ENCODE data around the gene GPC6. TPM values are rescaled to one million over a fixed set of nuclear protein-coding genes. Genes with fewer than 3 reads are reported as not detected.

GPC6 gene
- total and polyA plus RNA-seq, 2 donors (not counting 3 experiments of a cell fraction or from before 2014, with no cell fraction given), result 0.01 TPM; not detected in 1

DNA sequence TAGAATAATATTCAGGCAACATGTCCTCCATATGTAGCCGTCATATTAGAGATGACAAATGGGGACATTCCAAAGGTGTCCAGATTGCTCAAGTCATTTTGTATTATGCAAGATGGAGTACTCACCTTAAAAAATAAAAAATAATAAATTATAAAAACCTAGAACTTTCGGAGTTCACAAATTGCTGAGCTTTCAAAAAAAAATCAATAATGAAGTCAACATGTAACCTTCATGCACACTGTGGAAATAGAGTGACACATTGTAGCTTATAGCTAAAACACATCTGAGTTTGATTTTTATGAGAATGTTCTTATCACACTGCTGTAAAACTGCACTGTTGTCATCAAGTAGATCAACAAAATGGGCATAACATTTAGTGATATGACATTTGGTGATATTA lies 411.2 kb downstream of the GPC6 start:
- H2AFZ ChIP-seq (ENCODE audit: low read depth, low read length), result no peak overlapping the region
- H3K4me1 ChIP-seq (ENCODE audit: control insufficient read depth, extremely low read depth, insufficient read depth, low read length), result no peaks in the 10 kb centered on the region
- DNase-seq (ENCODE audit: low read depth, low spot score), result no peak
- H3K79me2 ChIP-seq (ENCODE audit: control insufficient read depth, insufficient read depth, low read length), result no peaks in the 10 kb centered on the region
- no peak overlapping the region for H3K4me2 ChIP-seq (ENCODE audit: insufficient read depth, low read length)
- no peaks in the 10 kb centered on the region for H3K9me1 ChIP-seq (replicated peaks; ENCODE audit: control insufficient read depth, extremely low read depth, insufficient read depth, low read length)
- no peaks in the 10 kb centered on the region for H3K27me3 ChIP-seq (ENCODE audit: control insufficient read depth in 2 of 2, insufficient read depth in 2 of 2, low read length in 2 of 2)
- no peak for TF ChIP-seq MYC (IDR thresholded peaks at IDR 0.05; ENCODE audit: low read depth, low read length)
- no peak for TF ChIP-seq FOS (IDR thresholded peaks at IDR 0.05; ENCODE audit: borderline replicate concordance, insufficient read depth, low read length)
- no peak for TF ChIP-seq POLR2AphosphoS5 (IDR thresholded peaks at IDR 0.05; ENCODE audit: insufficient read depth, low read depth, low read length)
- no peak for TF ChIP-seq GATA2 (IDR thresholded peaks at IDR 0.05; ENCODE audit: insufficient read depth, insufficient read length, low read depth, low read length)
- TF ChIP-seq JUN (IDR thresholded peaks at IDR 0.05; ENCODE audit: borderline replicate concordance, insufficient read depth, insufficient read length, low read depth), result no peak
- TF ChIP-seq POLR2A (IDR thresholded peaks at IDR 0.05; ENCODE audit: low read depth, low read length), result no peak
- TF ChIP-seq, protein P1, sequence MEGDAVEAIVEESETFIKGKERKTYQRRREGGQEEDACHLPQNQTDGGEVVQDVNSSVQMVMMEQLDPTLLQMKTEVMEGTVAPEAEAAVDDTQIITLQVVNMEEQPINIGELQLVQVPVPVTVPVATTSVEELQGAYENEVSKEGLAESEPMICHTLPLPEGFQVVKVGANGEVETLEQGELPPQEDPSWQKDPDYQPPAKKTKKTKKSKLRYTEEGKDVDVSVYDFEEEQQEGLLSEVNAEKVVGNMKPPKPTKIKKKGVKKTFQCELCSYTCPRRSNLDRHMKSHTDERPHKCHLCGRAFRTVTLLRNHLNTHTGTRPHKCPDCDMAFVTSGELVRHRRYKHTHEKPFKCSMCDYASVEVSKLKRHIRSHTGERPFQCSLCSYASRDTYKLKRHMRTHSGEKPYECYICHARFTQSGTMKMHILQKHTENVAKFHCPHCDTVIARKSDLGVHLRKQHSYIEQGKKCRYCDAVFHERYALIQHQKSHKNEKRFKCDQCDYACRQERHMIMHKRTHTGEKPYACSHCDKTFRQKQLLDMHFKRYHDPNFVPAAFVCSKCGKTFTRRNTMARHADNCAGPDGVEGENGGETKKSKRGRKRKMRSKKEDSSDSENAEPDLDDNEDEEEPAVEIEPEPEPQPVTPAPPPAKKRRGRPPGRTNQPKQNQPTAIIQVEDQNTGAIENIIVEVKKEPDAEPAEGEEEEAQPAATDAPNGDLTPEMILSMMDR (IDR thresholded peaks at IDR 0.05; ENCODE audit: extremely low read depth in 1 of 2, insufficient read depth in 1 of 2, low read depth in 1 of 2, low read length in 2 of 2), result no peak
- TF ChIP-seq EZH2 (IDR thresholded peaks at IDR 0.05; ENCODE audit: borderline replicate concordance, low read depth, low read length, severe bottlenecking), result no peak
- TF ChIP-seq, protein P2, sequence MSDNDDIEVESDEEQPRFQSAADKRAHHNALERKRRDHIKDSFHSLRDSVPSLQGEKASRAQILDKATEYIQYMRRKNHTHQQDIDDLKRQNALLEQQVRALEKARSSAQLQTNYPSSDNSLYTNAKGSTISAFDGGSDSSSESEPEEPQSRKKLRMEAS (IDR thresholded peaks at IDR 0.05; ENCODE audit: insufficient read depth, insufficient read length), result no peak
- ChIA-PET POLR2A (no interaction called here), CTCF (no interaction called here)
- no peak overlapping the region for H3K27ac ChIP-seq (ENCODE audit: insufficient read depth, low read depth, low read length)
- H3K4me3 ChIP-seq (replicated peaks in 1 of 3; ENCODE audit: insufficient read depth in 1 of 3, low read depth in 1 of 3, low read length in 3 of 3), result no peak overlapping the region
- no peaks in the 10 kb centered on the region for H3K36me3 ChIP-seq (ENCODE audit: control insufficient read depth in 2 of 2, extremely low read depth in 1 of 2, insufficient read depth in 2 of 2, low read length in 2 of 2)
- FAIRE-seq, result no peak
- H3K9me3 ChIP-seq (replicated peaks; ENCODE audit: control insufficient read depth, insufficient read depth, low read length), result peaks cover 1% of the 10 kb centered on the region
- H3K9ac ChIP-seq (replicated peaks; ENCODE audit: extremely low read depth, insufficient read depth, low read length), result no peak overlapping the region
- intact Hi-C loops (cut with micrococcal nuclease) (no loop called here), dilution Hi-C loops (cut with MboI; ENCODE audit: extremely low pct_ligation_motif_present, low sequenced_read_pairs) (no loop called here)
- BruUV-seq (replicated peaks), result no TSS peak
- H4K20me1 ChIP-seq (replicated peaks; ENCODE audit: control insufficient read depth, extremely low read depth, insufficient read depth, low read length), result no peaks in the 10 kb centered on the region

Data from endothelial cell of umbilical vein (primary cell).